IMR-90 (cell line): ENCODE results near the gene HSPE1.

Experiments used
- CEBPB ChIP-seq: IDR thresholded peaks from 2 replicates; pipeline ENCODE4 v1.6.1; 2012; ENCODE audit warnings: low read depth, low read length, improper control_type of control experiment
- MAFK ChIP-seq: IDR thresholded peaks from 2 replicates; pipeline ENCODE4 v1.6.1; 2012; ENCODE audit warnings: low read depth, low read length, improper control_type of control experiment
- MAZ ChIP-seq: IDR thresholded peaks from 2 replicates; pipeline ENCODE4 v1.6.1; 2012; ENCODE audit warnings: low read depth, mild to moderate bottlenecking, low read length, improper control_type of control experiment, moderate library complexity, borderline replicate concordance
- MXI1 ChIP-seq: IDR thresholded peaks from 2 replicates; pipeline ENCODE4 v1.6.1; 2012; ENCODE audit warnings: low read depth, mild to moderate bottlenecking, low read length, moderate library complexity, borderline replicate concordance
- NFE2L2 ChIP-seq: fragments of 150-350 bp; IDR thresholded peaks from 2 replicates; pipeline ENCODE4 v1.6.1; 2016; ENCODE audit warnings: low read depth, mild to moderate bottlenecking, low read length
- POLR2A ChIP-seq: IDR thresholded peaks from 2 replicates; pipeline ENCODE4 v1.6.1; 2012; ENCODE audit warnings: mild to moderate bottlenecking, low read depth, low read length
- RAD21 ChIP-seq: IDR thresholded peaks from 2 replicates; pipeline ENCODE4 v1.6.1; 2012; ENCODE audit warnings: low read length, improper control_type of control experiment
- RCOR1 ChIP-seq: IDR thresholded peaks from 2 replicates; pipeline ENCODE4 v1.6.1; 2012; ENCODE audit warnings: mild to moderate bottlenecking, low read length, improper control_type of control experiment; ENCODE audit not compliant: insufficient replicate concordance
- RFX5 ChIP-seq: IDR thresholded peaks from 2 replicates; pipeline ENCODE4 v1.8.0; 2012; ENCODE audit warnings: low read depth, mild to moderate bottlenecking, low read length, moderate library complexity
- TF ChIP-seq, protein P1 (sequence below): conservative IDR thresholded peaks from 2 replicates; pipeline ENCODE4 v1.5.1; 2012; ENCODE audit warnings: mild to moderate bottlenecking, low read depth, low read length, improper control_type of control experiment
- TF ChIP-seq, protein P2 (sequence below): fragments of 150-350 bp; IDR thresholded peaks from 2 replicates; pipeline ENCODE4 v1.6.1; 2017; ENCODE audit warnings: mild to moderate bottlenecking, antibody characterized with exemption, low read length, low read depth

DNA sequence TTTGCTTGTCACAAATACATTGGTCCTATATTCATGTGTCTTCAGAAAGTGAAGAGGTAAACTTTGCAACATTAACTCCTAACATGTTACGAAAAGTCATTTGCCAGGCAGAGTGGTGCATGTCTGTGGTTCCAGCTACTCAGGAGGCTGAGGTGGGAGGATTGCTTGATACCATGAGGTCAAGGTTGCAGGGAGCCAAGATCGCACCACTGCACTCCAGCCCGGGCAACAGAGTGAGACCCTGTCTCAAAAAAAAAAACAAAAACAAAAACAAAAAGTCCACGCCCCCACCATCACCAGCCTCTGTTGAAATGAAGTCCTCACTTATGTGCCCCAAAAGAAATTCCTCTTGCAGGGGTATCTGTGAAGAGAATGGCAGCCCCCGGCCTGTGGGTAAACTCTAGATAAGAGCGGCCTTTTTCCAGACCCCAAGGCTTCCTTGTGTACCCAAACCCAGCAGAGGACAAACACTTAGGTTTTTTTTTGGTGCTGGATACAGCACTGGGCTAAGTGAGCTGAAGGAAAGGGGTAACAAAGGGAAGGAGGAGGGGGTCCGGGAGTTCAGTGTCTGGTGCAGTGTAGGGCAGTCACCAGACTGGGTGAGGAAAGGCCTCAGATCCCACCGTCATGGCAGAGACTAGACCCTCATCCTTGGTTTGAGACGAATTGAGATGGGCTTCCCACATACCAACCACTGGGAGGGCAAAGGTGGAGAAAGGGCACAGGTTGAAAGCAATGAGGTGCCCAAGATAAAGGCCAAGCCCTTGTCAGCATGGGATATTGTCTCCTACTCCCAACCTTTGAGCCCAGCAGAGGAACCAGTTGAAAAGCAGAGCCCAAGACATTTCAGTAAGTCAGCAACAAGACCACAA lies 19.8 kb upstream of the HSPE1 start:
- TF ChIP-seq POLR2A (no peak), RFX5 (no peak), MAFK (no peak), RCOR1 (no peak), RAD21 (no peak), NFE2L2 (no peak), CEBPB (no peak), MAZ (no peak), MXI1 (no peak)
- TF ChIP-seq, protein P1, sequence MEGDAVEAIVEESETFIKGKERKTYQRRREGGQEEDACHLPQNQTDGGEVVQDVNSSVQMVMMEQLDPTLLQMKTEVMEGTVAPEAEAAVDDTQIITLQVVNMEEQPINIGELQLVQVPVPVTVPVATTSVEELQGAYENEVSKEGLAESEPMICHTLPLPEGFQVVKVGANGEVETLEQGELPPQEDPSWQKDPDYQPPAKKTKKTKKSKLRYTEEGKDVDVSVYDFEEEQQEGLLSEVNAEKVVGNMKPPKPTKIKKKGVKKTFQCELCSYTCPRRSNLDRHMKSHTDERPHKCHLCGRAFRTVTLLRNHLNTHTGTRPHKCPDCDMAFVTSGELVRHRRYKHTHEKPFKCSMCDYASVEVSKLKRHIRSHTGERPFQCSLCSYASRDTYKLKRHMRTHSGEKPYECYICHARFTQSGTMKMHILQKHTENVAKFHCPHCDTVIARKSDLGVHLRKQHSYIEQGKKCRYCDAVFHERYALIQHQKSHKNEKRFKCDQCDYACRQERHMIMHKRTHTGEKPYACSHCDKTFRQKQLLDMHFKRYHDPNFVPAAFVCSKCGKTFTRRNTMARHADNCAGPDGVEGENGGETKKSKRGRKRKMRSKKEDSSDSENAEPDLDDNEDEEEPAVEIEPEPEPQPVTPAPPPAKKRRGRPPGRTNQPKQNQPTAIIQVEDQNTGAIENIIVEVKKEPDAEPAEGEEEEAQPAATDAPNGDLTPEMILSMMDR, result no peak
- TF ChIP-seq, protein P2, sequence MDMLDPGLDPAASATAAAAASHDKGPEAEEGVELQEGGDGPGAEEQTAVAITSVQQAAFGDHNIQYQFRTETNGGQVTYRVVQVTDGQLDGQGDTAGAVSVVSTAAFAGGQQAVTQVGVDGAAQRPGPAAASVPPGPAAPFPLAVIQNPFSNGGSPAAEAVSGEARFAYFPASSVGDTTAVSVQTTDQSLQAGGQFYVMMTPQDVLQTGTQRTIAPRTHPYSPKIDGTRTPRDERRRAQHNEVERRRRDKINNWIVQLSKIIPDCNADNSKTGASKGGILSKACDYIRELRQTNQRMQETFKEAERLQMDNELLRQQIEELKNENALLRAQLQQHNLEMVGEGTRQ, result no peak
